ENCODE measurements around the gene TNFRSF12A. TPM values are rescaled to one million over a fixed set of nuclear protein-coding genes. Genes with fewer than 3 reads are reported as not detected.

Gene TNFRSF12A
- total and polyA plus RNA-seq, 2 experiments from 2014 or later: 115 to 142 TPM

GRCh38 chr16:3045758-3046640 is 25.8 kb downstream of the TNFRSF12A start, which contains the start of gene MMP25:
MMP25 (plus strand) TSS chr16:3046561; CDS start chr16:3046918, 357 bp downstream.
- peak within 1 kb of the TSS; percentile 31 for H3K4me3 ChIP-seq
- H3K36me3 ChIP-seq: no peaks in the 10 kb centered on the region
- H3K27ac ChIP-seq: no peak within 1 kb of the TSS
- no peaks in the 10 kb centered on the region for H3K9me3 ChIP-seq (ENCODE audit: low read depth)
- no peak for TF ChIP-seq CTCF (IDR thresholded peaks at IDR 0.05; ENCODE audit: low read depth, low read length)
- no peaks in the 10 kb centered on the region for H3K4me1 ChIP-seq (ENCODE audit: low read depth)
- DNase-seq (ENCODE audit: low read depth in 1 of 2, low spot score in 1 of 2): peak; percentile 11 to 40
- H3K27me3 ChIP-seq: peaks cover 76% of the 10 kb centered on the region

GRCh38 chr16:3046641-3047386 is 26.6 kb downstream of the TNFRSF12A start:
- no peaks in the 10 kb centered on the region for H3K9me3 ChIP-seq (ENCODE audit: low read depth)
- H3K4me3 ChIP-seq: peak overlapping the region; percentile 31
- no peaks in the 10 kb centered on the region for H3K36me3 ChIP-seq
- H3K4me1 ChIP-seq (ENCODE audit: low read depth): no peaks in the 10 kb centered on the region
- no peak for DNase-seq (ENCODE audit: low read depth in 1 of 2, low spot score in 1 of 2)
- no peak for TF ChIP-seq CTCF (IDR thresholded peaks at IDR 0.05; ENCODE audit: low read depth, low read length)
- no peak overlapping the region for H3K27ac ChIP-seq
- peaks cover 71% of the 10 kb centered on the region for H3K27me3 ChIP-seq

- peaks cover 69% of the 10 kb centered on the region for H3K27me3 ChIP-seq
- no peak for DNase-seq (ENCODE audit: low read depth in 1 of 2, low spot score in 1 of 2)
These were observed 27.2 kb downstream of the TNFRSF12A start for GRCh38 chr16:3047387-3047720.

GRCh38 chr16:3049921-3050481 is 29.8 kb downstream of the TNFRSF12A start:
- Histone ChIP-seq H3K27me3 (peaks cover 47% of the 10 kb centered on the region), H3K4me3 (no peak overlapping the region), H3K4me1 (ENCODE audit: low read depth) (no peaks in the 10 kb centered on the region), H3K9me3 (ENCODE audit: low read depth) (no peaks in the 10 kb centered on the region), H3K27ac (no peak overlapping the region), H3K36me3 (no peaks in the 10 kb centered on the region)
- DNase-seq (ENCODE audit: low read depth in 1 of 2, low spot score in 1 of 2): no peak
- TF ChIP-seq CTCF (IDR thresholded peaks at IDR 0.05; ENCODE audit: low read depth, low read length): no peak

More at GRCh38 chr16:3047387-3047720, 27.2 kb downstream of the TNFRSF12A start:
- Histone ChIP-seq H3K36me3 (no peaks in the 10 kb centered on the region), H3K9me3 (ENCODE audit: low read depth) (no peaks in the 10 kb centered on the region), H3K4me3 (no peak overlapping the region), H3K27ac (no peak overlapping the region), H3K4me1 (ENCODE audit: low read depth) (no peaks in the 10 kb centered on the region)
- no peak for TF ChIP-seq CTCF (IDR thresholded peaks at IDR 0.05; ENCODE audit: low read depth, low read length)

GRCh38 chr16:3050487-3050886 is 30.3 kb downstream of the TNFRSF12A start:
- peak in 1 of 2 donors; percentile 13 for DNase-seq (ENCODE audit: low read depth in 1 of 2, low spot score in 1 of 2)
- no peaks in the 10 kb centered on the region for H3K9me3 ChIP-seq (ENCODE audit: low read depth)
- no peaks in the 10 kb centered on the region for H3K36me3 ChIP-seq
- H3K27me3 ChIP-seq: peaks cover 42% of the 10 kb centered on the region
- no peak for TF ChIP-seq CTCF (IDR thresholded peaks at IDR 0.05; ENCODE audit: low read depth, low read length)
- H3K4me3 ChIP-seq: no peak overlapping the region
- no peaks in the 10 kb centered on the region for H3K4me1 ChIP-seq (ENCODE audit: low read depth)
- H3K27ac ChIP-seq: no peak overlapping the region

Measured in cardiac muscle cell (in vitro differentiated cells and primary cell).